PC-3 (cell line): ENCODE measurements around the gene LRRC8C. TPM values are rescaled to one million over a fixed set of nuclear protein-coding genes. Genes with fewer than 3 reads are reported as not detected.

Source experiments
- ATAC-seq: fragments of 200-7000 bp; cut with Tn5 transposase; 2 replicates; pipeline ENCODE4 v1.9.1; 2020; ENCODE audit warnings: mild to moderate bottlenecking, moderate library complexity
- BruUV-seq: library from RNA; stranded (reverse); fragments of 400-500 nt; replicated peaks from 2 replicates; lab custom pipeline; 2021; lab: Mats Ljungman, UMichigan
- CTCF ChIA-PET: fragments of 300-600 bp; sonication (Branson Sonifier 250); formaldehyde crosslinking; loops from one replicate; lab custom pipeline; 2022; ENCODE audit warnings: antibody characterized with exemption; lab: Charles Lee
- POLR2A ChIA-PET: fragments of 300-600 bp; sonication (Branson Sonifier 250); formaldehyde crosslinking; loops from one replicate; lab custom pipeline; 2022; ENCODE audit warnings: antibody characterized with exemption; ENCODE audit not compliant: unreplicated experiment; lab: Charles Lee
- DNase-seq: peaks from one replicate; pipeline ENCODE4 v3.0.0-alpha.2; 2015
- H2AFZ ChIP-seq: fragments of 300-600 bp; sonication (generic); 2 replicates; pipeline ENCODE4 v1.6.0; 2016; ENCODE audit warnings: antibody characterized with exemption, low read length
- H3F3A ChIP-seq: fragments of 300-600 bp; sonication (generic); one replicate; pipeline ENCODE4 v1.6.0; 2017; ENCODE audit warnings: antibody characterized with exemption, low read length, control low read depth, mild to moderate bottlenecking; ENCODE audit not compliant: unreplicated experiment
- H3K27ac ChIP-seq: fragments of 300-600 bp; sonication (generic); 2 replicates; pipeline ENCODE4 v1.5.1; 2016; ENCODE audit warnings: mild to moderate bottlenecking, low read length
- H3K27me3 ChIP-seq: fragments of 300-600 bp; sonication (generic); 2 replicates; pipeline ENCODE4 v1.6.1; 2016; ENCODE audit warnings: low read length, mixed read lengths
- H3K36me3 ChIP-seq: fragments of 300-600 bp; sonication (generic); 2 replicates; pipeline ENCODE4 v1.6.1; 2016; ENCODE audit warnings: low read depth, mixed run types, low read length, mixed read lengths
- H3K4me1 ChIP-seq: fragments of 300-600 bp; sonication (generic); 2 replicates; pipeline ENCODE4 v1.5.1; 2016; ENCODE audit warnings: low read length; ENCODE audit not compliant: insufficient read depth
- H3K4me2 ChIP-seq: fragments of 300-600 bp; sonication (generic); 2 replicates; pipeline ENCODE4 v1.6.0; 2016; ENCODE audit warnings: low read length
- H3K4me3 ChIP-seq: fragments of 300-600 bp; sonication (generic); 2 replicates; pipeline ENCODE4 v1.5.1; 2016; ENCODE audit warnings: mild to moderate bottlenecking, low read length, mixed read lengths
- H3K79me2 ChIP-seq: fragments of 300-600 bp; sonication (generic); 2 replicates; pipeline ENCODE4 v1.6.1; 2017; ENCODE audit warnings: low read length, mixed read lengths
- H3K9ac ChIP-seq: fragments of 300-600 bp; sonication (generic); 2 replicates; pipeline ENCODE4 v1.6.0; 2016; ENCODE audit warnings: mild to moderate bottlenecking, low read length
- H3K9me2 ChIP-seq: fragments of 300-600 bp; sonication (generic); replicated peaks from 2 replicates; pipeline ENCODE4 v1.6.1; 2016; ENCODE audit warnings: mixed run types, low read length, mixed read lengths
- H3K9me3 ChIP-seq: fragments of 300-600 bp; sonication (generic); 2 replicates; pipeline ENCODE4 v1.6.1; 2016; ENCODE audit warnings: low read length, mixed read lengths
- H4K20me1 ChIP-seq: fragments of 300-600 bp; sonication (generic); 2 replicates; pipeline ENCODE4 v1.6.1; 2016; ENCODE audit warnings: low read length, mixed read lengths
- CTCF ChIP-seq: fragments of 300-600 bp; sonication (generic); conservative IDR thresholded peaks from 2 replicates; pipeline ENCODE4 v1.5.1; 2017; ENCODE audit warnings: antibody characterized with exemption, low read depth, mild to moderate bottlenecking, low read length
- EZH2 ChIP-seq: fragments of 300-600 bp; sonication (generic); IDR thresholded peaks from one replicate; pipeline ENCODE4 v1.6.1; 2017; ENCODE audit warnings: antibody characterized with exemption, mild to moderate bottlenecking, low read length; ENCODE audit not compliant: unreplicated experiment
- EZH2phosphoT487 ChIP-seq: fragments of 300-600 bp; sonication (generic); IDR thresholded peaks from 2 replicates; pipeline ENCODE4 v1.6.1; 2018; ENCODE audit warnings: mild to moderate bottlenecking, antibody characterized with exemption, low read length, borderline replicate concordance
- intact Hi-C: fragments of 100-400 bp; cut with micrococcal nuclease; formaldehyde crosslinking; loops from 2 replicates; pipeline ENCODE4 v1.9.0; 2023
- total RNA-seq: library from RNA; depleted of rRNA; stranded (reverse); fragments of >200 nt; gene quantifications from 2 replicates; pipeline ENCODE4 v1.2.3, GENCODE V29; 2014

LRRC8C gene
- total RNA-seq, 1 experiment from 2014 or later: 4.3 TPM

- intact Hi-C loops: no loop called here
- POLR2A ChIA-PET: no interaction called here
- peaks cover 8% of the 10 kb centered on the region for H3K79me2 ChIP-seq
These were observed 10.7 kb downstream of the LRRC8C start for GRCh38 chr1:89643577-89643976.

GRCh38 chr1:89644119-89644814, 11.3 kb downstream of the LRRC8C start:
- no peak overlapping the region for H2AFZ ChIP-seq
- ChIA-PET POLR2A (no interaction called here), CTCF (no interaction called here)
- H3F3A ChIP-seq: no peaks in the 10 kb centered on the region
- DNase-seq: no peak
- H4K20me1 ChIP-seq: no peaks in the 10 kb centered on the region
- TF ChIP-seq EZH2phosphoT487: no peak
- no peak for TF ChIP-seq CTCF
- no peaks in the 10 kb centered on the region for H3K4me1 ChIP-seq
- no TSS peak for BruUV-seq
- no peaks in the 10 kb centered on the region for H3K36me3 ChIP-seq
- H3K27me3 ChIP-seq: no peaks in the 10 kb centered on the region
- no peak overlapping the region for H3K27ac ChIP-seq
- H3K79me2 ChIP-seq: peaks cover 6% of the 10 kb centered on the region
- H3K9me2 ChIP-seq: no peaks in the 10 kb centered on the region
- ATAC-seq: no peak
- no peak overlapping the region for H3K4me3 ChIP-seq
- H3K4me2 ChIP-seq: no peak overlapping the region
- intact Hi-C loops: no loop called here
- H3K9ac ChIP-seq: no peak overlapping the region
- no peaks in the 10 kb centered on the region; the same call in 1 of the 2 replicates for H3K9me3 ChIP-seq

More at GRCh38 chr1:89643577-89643976, 10.7 kb downstream of the LRRC8C start:
- no TSS peak for BruUV-seq
- ATAC-seq (no peak), DNase-seq (no peak)
- H3K4me1 ChIP-seq: no peaks in the 10 kb centered on the region
- CTCF ChIA-PET: no interaction called here
- no peak overlapping the region for H3K4me3 ChIP-seq
- TF ChIP-seq EZH2 (no peak), CTCF (no peak), EZH2phosphoT487 (no peak)
- H4K20me1 ChIP-seq: no peaks in the 10 kb centered on the region
- H3K9me2 ChIP-seq: no peaks in the 10 kb centered on the region
- no peak overlapping the region for H2AFZ ChIP-seq
- H3K27ac ChIP-seq: no peak overlapping the region
- no peak overlapping the region for H3K4me2 ChIP-seq
- H3K27me3 ChIP-seq: no peaks in the 10 kb centered on the region
- H3K9me3 ChIP-seq: no peaks in the 10 kb centered on the region; the same call in 1 of the 2 replicates
- no peaks in the 10 kb centered on the region for H3K36me3 ChIP-seq
- H3F3A ChIP-seq: no peaks in the 10 kb centered on the region
- H3K9ac ChIP-seq: no peak overlapping the region

GRCh38 chr1:89646259-89646658, 13.3 kb downstream of the LRRC8C start:
- Histone ChIP-seq H3K27me3 (no peaks in the 10 kb centered on the region), H3K79me2 (no peaks in the 10 kb centered on the region), H3K9me3 (no peaks in the 10 kb centered on the region; the same call in 1 of the 2 replicates), H2AFZ (no peak overlapping the region), H3K4me3 (no peak overlapping the region), H3K27ac (no peak overlapping the region), H3K36me3 (no peaks in the 10 kb centered on the region), H3K9me2 (no peaks in the 10 kb centered on the region), H3K9ac (no peak overlapping the region), H3F3A (no peaks in the 10 kb centered on the region), H3K4me1 (no peaks in the 10 kb centered on the region), H4K20me1 (no peaks in the 10 kb centered on the region), H3K4me2 (no peak overlapping the region)
- ChIA-PET CTCF (no interaction called here), POLR2A (no interaction called here)
- BruUV-seq: no TSS peak
- intact Hi-C loops: no loop called here
- DNase-seq: no peak
- no peak for ATAC-seq
- TF ChIP-seq EZH2 (no peak), CTCF (no peak), EZH2phosphoT487 (no peak)
